ENCODE data around the gene ESR1.

- no peak for TF ChIP-seq POLR2A (IDR thresholded peaks at IDR 0.05)
- no peak for TF ChIP-seq CTCF (IDR thresholded peaks at IDR 0.05)
These were observed 47.0 kb upstream of the ESR1 start for GRCh38 chr6:151760486-151760885.
